SK-N-MC (cell line): ENCODE data around the gene GLRX5.

ENCODE experiments used
- EZH2 ChIP-seq: fragments of 200-600 bp; sonication (generic); IDR thresholded peaks from one replicate; pipeline ENCODE4 v1.6.1; 2017; ENCODE audit warnings: antibody characterized with exemption
- POLR2AphosphoS5 ChIP-seq: IDR thresholded peaks from 2 replicates; pipeline ENCODE4 v1.6.1; 2012; ENCODE audit warnings: mild to moderate bottlenecking, low read depth, low read length, borderline replicate concordance

DNA sequence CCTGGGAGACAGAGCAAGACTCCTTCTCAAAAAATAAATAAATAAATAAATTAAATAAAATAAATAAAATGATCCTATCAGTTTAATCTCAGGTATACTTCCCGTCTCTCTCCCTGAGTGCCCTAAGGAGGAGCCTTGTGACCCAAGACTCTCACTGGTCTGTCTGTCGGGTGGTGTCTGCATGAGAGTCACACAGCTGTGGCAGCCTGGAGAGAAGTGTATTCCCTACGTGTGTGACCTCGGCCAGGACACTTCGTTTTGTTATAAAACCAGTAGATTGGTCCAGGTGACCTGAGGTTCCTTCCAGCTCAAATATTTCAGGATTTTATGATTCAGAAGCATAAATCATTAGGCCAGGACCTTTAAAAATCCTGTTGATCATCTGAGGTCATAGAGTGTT lies 23.2 kb upstream of the GLRX5 start:
- no peak for TF ChIP-seq POLR2AphosphoS5
- no peak for TF ChIP-seq EZH2
